ENCODE results near the gene PRKAR1B. TPM values are rescaled to one million over a fixed set of nuclear protein-coding genes. Genes with fewer than 3 reads are reported as not detected.

Gene PRKAR1B
- 23.4 to 29.2 TPM (median 28.3 TPM) in 5 replicates for total RNA-seq (2022; extraction: Qiagen RNA extraction; ENCODE audit: low read depth)

GRCh38 chr7:727104-727805 lies at the start of gene PRKAR1B:
TSS of gene PRKAR1B (minus strand) at chr7:727281. CDS start at chr7:711505, 15,776 bp downstream.

GRCh38 chr7:726084-726853 lies 812 bp downstream of the PRKAR1B start, which contains the start of gene DNAAF5:
TSS of gene DNAAF5 (plus strand) at chr7:726699. CDS start at chr7:726721, 22 bp downstream.

GRCh38 chr7:519484-520390 lies 207.3 kb downstream of the PRKAR1B start, which contains the start of gene PDGFA:
TSS of gene PDGFA (minus strand) at chr7:519846. CDS start at chr7:519001, 845 bp downstream.

Other genes starting within 250 kb of the PRKAR1B start
- gene PDGFA, start 207.4 kb downstream of the PRKAR1B start, total RNA-seq (2022; extraction: Qiagen RNA extraction; ENCODE audit: low read depth) = 31.2 to 38.0 TPM (median 32.5 TPM) in 5 replicates
- 38.1 to 50.6 TPM (median 45.8 TPM) in 5 replicates for gene DNAAF5, start 582 bp downstream of the PRKAR1B start, total RNA-seq (2022; extraction: Qiagen RNA extraction; ENCODE audit: low read depth)
- gene SUN1, start 105.2 kb upstream of the PRKAR1B start, total RNA-seq (2022; extraction: Qiagen RNA extraction; ENCODE audit: low read depth) = 69.3 to 95.5 TPM (median 88.3 TPM) in 5 replicates
- gene GET4, start 149.3 kb upstream of the PRKAR1B start, total RNA-seq (2022; extraction: Qiagen RNA extraction; ENCODE audit: low read depth) = 41.3 to 64.0 TPM (median 56.7 TPM) in 5 replicates
- gene ADAP1, start 227.4 kb upstream of the PRKAR1B start, total RNA-seq (2022; extraction: Qiagen RNA extraction; ENCODE audit: low read depth) = 4.3 to 5.8 TPM (median 4.7 TPM) in 5 replicates
- 6.0 to 7.8 TPM (median 6.6 TPM) in 5 replicates for gene COX19, start 248.3 kb upstream of the PRKAR1B start, total RNA-seq (2022; extraction: Qiagen RNA extraction; ENCODE audit: low read depth)

Data from A549 treated with CpdA at 1 μM for 4 hours (cell line).